ENCODE data around the gene CTNNA2. TPM values are rescaled to one million over a fixed set of nuclear protein-coding genes. Genes with fewer than 3 reads are reported as not detected.
"Not testable (repeated sequence)": the region's sequence is repeated elsewhere in the genome, so short reads cannot be mapped to it uniquely, and the experiment has no call there.

CTNNA2 gene
- total RNA-seq, 1 donor from 2014 or later, result not detected

DNA sequence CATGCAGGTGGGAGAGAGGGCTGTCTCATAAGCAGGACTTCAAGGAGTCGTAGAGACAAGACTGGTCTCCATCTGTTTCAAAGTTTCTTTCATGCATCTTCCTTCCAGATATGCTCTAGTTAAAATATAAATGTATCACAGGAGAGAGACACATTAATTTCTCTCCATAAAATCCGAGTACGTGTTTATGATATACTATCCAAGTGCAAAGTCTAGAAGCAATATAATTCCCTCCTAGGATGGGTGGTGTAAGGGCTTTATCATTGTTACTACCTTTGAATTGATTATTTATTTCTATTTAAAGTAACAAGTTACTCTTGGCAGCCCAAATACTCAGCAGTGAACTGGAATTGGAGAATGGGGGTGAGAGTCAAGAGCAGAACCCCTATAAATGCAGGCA, 619.4 kb downstream of the CTNNA2 start:
- no peak for DNase-seq (ENCODE audit: low spot score)

- no peak for DNase-seq (ENCODE audit: low spot score)
Measured at GRCh38 chr2:80135001-80135400, 622.1 kb downstream of the CTNNA2 start.

- no peak for DNase-seq (ENCODE audit: low spot score)
Measured at GRCh38 chr2:80136338-80136737, 623.5 kb downstream of the CTNNA2 start.

DNA sequence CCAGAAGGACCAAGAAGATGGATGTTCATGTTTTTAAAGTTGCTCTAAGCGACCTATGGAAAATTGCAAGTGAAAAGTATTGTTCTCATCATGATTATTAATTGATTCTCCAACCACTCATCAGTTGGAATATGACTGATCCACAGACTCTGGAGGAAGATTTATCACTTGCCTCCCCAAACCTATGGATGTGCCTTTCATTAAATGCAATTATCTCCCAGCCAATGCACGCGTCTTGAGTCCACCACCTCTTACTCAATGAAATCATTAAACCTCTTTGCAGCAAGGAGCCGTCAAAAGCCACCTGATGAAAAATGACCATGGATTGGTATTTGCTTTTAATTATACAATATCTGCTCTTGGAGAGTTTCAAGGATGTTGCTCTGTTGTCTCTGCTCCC, 626.1 kb downstream of the CTNNA2 start:
- no peak for DNase-seq (ENCODE audit: low spot score)

GRCh38 chr2:80141007-80141726, 628.3 kb downstream of the CTNNA2 start:
- DNase-seq (ENCODE audit: low spot score), result no peak

DNA sequence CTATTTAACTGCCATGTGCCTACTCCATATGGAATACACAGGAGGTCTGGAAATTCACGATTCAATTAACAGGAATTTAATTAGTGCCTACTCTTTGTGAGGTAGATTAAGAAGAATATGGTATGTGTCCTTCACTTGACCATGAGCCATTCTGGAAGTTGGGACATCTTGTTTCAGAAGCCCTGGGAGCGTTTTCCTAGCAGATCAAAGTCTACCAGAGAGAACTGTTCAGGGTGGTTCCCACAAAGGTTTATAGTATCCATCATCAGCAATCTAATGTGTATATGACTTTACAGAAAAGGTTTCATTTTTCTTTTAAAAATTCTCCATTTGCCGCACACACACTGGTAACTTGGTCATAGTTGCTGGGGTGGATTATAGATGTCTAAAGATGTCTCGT, 632.6 kb downstream of the CTNNA2 start:
- DNase-seq (ENCODE audit: low spot score), result no peak

GRCh38 chr2:80146757-80147156, 633.9 kb downstream of the CTNNA2 start:
- not testable (repeated sequence) for DNase-seq (ENCODE audit: low spot score)

GRCh38 chr2:80147690-80148089, 634.8 kb downstream of the CTNNA2 start:
- no peak for DNase-seq (ENCODE audit: low spot score)

GRCh38 chr2:80148906-80149305, 636.1 kb downstream of the CTNNA2 start:
- DNase-seq (ENCODE audit: low spot score), result no peak

GRCh38 chr2:80149991-80150390, 637.1 kb downstream of the CTNNA2 start:
- no peak for DNase-seq (ENCODE audit: low spot score)

DNA sequence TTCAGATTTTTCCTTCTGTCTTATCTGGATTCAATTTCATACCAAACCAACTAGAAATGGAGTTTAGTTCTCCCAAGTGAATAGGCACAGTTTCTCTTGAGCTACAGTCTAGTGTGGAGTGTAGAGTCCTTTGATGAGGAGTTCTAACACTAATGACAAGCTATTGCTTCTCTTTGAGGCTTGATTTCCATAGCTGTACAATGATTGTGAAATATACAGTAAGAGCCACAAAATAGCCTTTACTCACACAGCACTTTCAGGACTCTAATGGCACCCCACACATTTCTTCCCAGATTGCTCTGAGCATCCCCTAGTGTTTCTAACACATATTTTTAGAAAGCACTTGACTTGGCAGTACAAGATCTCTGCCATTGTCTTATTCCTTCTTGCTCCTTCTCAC, 638.4 kb downstream of the CTNNA2 start:
- DNase-seq (ENCODE audit: low spot score), result no peak

DNA sequence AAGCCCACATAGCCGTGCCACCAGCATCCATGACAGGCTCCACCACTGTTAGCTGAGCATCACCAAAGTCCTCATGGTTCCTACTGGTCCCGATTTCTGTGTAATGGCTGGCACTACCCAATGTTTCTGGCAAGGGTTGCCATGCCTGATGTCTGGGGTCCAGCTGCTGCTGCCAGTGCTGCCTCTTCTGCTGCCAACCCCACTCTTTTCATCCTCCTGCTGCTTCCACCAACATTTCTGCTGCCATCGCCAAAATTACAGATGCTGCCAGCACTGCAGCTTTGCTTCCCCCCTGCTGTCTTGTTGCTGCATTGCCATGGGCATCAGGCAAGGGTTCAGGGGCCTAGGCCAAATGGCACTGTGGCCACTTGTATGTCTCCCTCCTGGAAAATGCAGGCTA, 638.8 kb downstream of the CTNNA2 start:
- no peak for DNase-seq (ENCODE audit: low spot score)

GRCh38 chr2:80153151-80153550, 640.3 kb downstream of the CTNNA2 start:
- no peak for DNase-seq (ENCODE audit: low spot score)

GRCh38 chr2:80153768-80154167, 640.9 kb downstream of the CTNNA2 start:
- DNase-seq (ENCODE audit: low spot score), result no peak

DNA sequence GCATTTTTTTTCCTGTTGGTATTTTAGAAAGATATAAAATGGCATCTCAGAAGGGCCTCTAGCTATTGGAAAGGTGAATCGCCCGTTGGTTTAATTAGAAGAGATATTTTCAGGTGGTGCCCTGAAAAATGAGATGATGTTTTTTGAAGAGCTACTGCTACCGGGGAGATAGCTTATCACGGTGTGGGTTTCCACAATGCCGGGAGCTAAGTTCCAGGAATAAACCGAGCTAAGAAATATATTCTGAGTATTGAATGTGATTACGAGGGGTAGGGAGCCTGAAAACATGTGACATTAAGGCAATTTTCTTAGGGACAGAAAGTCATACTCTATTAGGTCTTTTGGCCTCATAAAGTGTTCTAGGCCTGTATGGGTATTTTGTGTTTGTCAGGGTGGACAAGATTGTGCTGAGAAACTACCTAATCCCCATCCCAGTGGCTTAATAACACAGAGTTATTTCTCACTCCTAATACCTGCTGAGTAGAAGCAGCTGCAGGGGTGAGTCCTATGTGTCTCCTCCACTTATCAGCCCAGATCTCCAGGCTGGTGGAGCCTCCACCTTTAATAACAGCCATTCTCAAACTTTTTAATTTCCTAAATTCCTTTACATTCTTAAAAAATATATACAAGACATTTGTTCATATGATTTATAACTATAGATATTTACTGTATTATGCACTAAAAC, 641.5 kb downstream of the CTNNA2 start:
- DNase-seq (ENCODE audit: low spot score), result no peak

- DNase-seq (ENCODE audit: low spot score), result no peak
Measured at GRCh38 chr2:80164375-80164774, 651.5 kb downstream of the CTNNA2 start.

DNA sequence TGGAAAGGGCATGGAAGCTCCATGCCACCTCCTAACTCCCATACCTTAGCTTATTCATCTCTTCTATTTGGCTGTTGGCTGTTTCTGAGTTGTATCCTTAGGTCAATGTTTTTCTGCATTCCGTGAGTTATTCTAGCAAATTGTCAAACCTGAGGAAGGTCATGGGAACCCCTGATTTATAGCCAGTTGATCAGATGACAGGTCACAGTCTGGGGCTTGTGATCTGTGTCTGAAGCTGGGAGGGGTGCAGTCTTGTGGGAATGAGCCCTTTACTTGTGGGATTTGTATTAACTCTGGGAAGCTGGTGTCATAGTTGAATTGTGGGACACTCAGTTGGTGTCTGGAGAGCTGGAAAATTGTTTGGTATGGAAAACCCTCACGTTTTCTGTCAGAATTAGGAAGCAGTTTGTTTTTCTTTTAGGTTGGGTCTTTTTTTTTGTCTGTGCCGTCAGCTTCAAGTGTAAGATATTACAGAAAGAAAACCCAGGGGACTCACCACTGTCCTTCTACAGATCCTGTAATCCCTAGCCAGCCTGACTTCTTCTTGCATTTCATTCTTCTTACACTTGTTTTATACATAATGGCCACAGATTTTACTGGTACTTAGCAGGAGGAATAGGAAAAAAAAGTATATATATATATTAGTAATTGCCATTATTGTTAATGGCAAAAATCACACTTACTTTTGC, 653.8 kb downstream of the CTNNA2 start:
- DNase-seq (ENCODE audit: low spot score), result no peak

- no peak for DNase-seq (ENCODE audit: low spot score)
Measured at GRCh38 chr2:80167284-80167808, 654.5 kb downstream of the CTNNA2 start.

- DNase-seq (ENCODE audit: low spot score), result no peak
Measured at GRCh38 chr2:80168037-80168436, 655.2 kb downstream of the CTNNA2 start.

DNA sequence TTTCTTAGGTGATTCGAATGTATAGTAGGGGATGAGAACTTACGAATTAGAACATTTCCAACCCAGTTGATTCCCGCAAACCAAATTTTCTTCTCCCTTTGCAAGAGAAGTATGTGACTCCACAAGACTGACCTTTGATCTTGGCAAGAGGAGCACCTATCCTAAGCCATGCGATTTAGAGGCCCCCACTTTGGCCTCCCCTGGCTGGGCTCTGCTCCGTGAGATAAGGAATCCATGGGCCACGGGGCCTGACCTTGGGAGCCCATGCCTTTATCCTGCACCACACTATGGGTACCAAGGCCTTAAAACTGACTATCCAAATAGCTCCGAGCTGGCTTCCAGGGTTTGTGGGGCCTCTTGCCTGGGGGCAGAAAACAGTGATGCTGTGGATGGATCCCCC, 656.0 kb downstream of the CTNNA2 start:
- DNase-seq (ENCODE audit: low spot score), result no peak

GRCh38 chr2:80169811-80170594, 657.2 kb downstream of the CTNNA2 start:
- DNase-seq (ENCODE audit: low spot score), result no peak

Measured in mesenteric fat pad (tissue), 1 donor.